ELR (cell line): ENCODE measurements around the gene SREBF1.

ENCODE experiments used
- DNase-seq: peaks from one replicate; pipeline ENCODE4 v3.0.0-alpha.2; 2015; ENCODE audit warnings: low read depth

The SREBF1 gene

DNA sequence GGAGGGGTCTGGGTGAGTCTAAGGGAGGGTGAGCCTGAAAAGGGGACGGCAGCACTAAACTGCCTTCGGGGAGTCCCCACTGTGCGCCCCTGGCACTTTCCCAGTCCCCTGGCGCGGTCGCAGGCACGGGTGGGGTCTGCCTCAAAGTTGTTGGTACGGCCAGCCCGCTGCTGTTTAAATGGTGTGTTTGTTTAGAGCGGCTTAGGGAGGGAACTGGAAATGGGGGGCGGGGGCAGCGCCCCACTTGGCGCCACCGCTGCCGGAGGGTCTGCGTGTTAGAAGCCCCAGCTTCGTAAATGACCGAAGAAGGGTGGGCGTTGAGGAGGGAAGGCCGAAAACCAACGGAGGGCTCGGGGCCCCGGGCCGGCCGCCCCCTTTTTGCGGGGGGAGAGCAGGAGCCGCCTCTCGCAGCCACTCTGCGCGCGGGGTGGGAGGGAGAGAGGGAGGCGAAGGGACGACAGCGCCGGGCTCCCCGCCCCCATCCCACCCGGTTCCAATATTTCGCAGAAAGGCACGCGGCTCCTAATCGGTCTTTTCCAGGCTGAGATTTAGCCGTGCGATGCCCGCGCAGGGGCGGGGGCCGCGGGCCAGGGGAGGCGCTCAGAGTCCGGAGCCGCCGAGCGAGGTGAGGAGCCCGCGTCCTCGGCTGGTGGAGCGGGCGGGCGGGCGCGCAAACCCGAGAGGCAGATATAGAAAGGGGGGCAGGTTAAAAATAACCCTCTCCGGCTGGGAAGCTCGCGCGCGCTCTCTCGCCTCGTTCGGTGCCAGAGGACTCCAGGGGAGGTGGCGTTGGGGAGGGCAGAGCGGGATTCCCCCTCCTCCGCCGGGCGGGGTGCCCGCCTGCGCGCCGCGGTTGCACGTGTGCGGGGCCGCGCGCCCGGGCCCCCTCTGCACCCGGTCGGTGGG, 54.9 kb downstream of the SREBF1 start:
- DNase-seq, result peak; percentile 64

DNA sequence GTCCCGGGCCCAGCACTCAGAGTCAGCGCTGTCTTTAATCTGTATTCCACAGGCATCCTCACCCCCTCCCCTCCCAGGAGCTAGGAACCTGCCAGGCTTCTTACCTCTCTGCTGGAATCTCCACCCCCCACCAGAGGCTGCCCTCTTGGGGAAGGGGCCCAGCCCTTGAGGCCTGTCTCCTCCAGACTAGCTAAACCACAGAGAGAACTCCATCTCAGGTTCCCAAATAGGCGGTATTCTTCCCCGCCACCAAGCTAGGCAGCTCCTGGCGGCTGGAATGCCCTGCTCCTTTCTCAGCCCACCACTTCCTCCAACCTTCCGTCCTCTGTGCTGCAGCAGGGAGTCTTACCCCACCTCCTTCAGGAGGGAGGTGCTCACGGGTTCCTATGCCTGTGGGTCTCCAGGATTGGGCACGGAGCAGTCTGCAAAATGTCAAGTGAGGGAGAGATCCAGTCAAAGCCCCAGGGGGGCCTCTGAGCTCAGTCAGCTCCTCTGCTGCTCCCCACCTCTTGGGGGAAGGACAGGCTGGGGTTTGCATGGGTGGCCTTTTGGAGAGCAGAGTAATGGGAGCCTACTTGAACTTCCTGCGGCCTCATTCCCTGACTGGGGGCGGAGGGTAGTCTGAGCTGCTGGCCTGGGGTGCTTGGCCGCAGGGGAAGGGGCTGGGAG, 55.7 kb downstream of the SREBF1 start:
- peak; percentile 67 for DNase-seq

DNA sequence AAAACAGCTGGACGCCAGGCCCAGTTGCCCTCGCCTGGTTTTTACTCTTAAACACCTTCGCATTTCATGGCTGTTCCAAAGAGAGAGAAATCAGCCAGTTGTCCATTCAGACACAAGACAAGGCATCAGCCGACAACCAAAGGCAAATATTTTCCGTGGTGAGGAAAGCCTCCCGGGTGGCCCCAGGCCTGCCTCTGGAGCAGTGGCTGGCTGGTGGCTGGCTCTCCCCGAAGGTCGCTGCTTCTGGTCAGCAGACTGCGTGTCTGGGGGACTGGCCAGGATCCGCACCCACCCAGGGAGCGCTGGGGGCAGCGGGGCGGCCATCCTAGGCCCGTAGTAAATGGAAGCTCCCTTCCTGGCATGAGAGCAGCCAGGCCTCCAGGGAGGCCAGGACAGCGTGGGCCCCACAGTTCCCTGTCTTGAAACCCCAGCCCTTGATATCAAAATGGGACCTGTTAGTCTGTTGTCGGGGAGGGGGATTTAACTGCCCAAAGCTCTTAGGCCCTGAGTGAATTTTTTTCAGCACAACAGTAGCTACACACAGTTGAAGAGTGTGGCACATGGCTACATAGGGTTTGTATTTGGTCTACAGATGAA, 57.7 kb downstream of the SREBF1 start:
- DNase-seq, result no peak

DNA sequence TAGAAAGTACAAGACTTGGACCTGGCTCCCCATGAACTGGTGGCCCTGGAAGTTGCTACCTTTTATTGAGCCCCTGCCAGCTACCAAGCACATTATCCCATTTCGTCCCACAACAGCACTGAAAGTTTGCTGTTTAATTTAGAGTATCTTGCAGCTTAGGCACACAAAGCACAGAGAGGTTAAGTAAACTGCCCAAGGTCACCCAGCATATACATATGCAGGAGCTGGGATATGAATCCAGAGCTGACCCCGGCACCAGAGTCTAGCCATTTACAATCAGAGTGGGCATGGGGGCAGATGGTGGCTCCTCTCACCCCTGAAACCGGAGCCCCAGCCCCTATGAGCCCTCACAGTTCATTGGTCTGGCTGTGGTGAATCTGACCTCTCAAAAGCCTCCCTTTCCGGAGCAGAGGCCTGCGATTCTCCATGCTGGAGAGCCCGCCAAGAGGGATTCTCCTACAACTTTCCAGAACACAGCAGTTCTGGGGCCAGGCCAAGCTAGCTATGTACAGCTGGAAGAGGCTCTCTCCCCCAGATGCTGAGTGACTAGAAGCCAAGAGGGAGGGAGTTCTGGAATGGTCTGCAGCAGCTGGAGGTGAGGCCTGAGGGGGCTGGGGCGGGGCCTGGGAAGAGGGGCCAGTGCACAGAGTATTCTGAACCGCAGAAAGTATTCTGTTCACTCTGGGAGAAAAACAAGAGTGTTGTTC, 58.3 kb downstream of the SREBF1 start:
- DNase-seq, result no peak

- no peak for DNase-seq
These were observed 59.9 kb downstream of the SREBF1 start for GRCh38 chr17:17776889-17777288.

DNA sequence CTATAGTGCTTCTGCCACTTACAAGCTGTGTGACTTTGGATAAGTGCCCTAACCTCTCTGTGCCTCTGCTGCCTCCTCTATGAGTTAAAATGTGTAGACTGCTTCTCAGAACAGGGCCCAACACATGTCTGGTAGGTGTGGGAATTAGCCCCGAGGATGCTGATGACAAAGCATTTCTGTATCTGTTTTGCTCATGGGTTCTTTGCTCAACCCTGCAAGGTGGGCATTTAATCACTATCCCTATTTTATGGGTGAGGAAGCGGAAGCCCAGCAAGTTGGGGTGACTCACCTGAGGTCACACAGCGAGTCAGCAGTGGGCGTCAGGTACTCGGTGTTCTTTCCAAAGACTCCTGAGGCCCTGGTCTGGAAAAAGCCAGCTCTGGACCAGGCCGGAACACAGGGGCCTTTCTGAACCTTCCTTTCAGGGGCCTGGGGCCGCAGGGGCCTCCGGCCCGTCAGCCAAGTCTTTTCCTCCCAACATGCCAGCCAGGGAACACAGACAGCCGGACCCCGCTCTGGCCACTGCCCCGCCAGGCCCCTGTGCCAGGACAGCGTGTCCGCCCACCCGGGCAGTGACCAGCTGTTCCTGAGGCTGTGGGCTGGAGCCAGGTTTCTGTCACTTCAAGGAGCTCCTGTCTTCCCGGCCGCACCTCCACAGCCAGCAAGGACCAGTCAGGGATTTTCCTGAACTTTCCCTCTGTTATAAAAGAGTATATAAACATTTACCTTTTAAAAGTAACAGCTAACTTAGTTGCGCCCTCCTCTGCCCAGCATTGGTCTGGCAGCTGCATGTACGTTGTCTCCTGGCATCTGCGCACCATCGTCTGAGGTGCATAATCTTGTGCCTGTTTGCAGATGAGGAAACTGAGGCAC, 62.5 kb downstream of the SREBF1 start:
- DNase-seq, result peak; percentile 64

- DNase-seq, result no peak
These were observed 64.6 kb downstream of the SREBF1 start for GRCh38 chr17:17772231-17772630.

- no peak for DNase-seq
These were observed 65.1 kb downstream of the SREBF1 start for GRCh38 chr17:17771498-17772201.

DNA sequence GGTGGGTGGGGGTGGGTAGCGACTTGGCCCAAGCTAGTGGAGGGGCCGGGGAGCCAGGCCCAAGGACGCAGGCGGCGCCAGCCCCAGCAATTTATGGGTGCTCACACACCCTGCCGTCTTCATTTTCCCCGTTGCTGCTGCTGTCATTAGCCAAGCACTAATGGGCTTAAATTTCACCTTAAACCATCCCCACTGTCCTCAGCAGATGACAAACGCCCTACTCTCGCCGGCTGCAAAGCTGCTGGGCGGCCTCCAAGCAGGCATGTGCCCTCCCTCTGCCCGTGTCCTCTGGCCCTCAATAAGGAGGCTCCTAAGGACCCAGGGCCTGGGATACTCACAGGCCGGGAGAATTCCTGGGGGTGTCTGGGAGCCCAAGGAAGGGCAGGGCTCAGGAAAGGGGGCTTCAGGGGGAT, 66.1 kb downstream of the SREBF1 start:
- no peak for DNase-seq

- no peak for DNase-seq
These were observed 66.7 kb downstream of the SREBF1 start for GRCh38 chr17:17769869-17770631.

- no peak for DNase-seq
These were observed 68.2 kb downstream of the SREBF1 start for GRCh38 chr17:17768424-17769088.

DNA sequence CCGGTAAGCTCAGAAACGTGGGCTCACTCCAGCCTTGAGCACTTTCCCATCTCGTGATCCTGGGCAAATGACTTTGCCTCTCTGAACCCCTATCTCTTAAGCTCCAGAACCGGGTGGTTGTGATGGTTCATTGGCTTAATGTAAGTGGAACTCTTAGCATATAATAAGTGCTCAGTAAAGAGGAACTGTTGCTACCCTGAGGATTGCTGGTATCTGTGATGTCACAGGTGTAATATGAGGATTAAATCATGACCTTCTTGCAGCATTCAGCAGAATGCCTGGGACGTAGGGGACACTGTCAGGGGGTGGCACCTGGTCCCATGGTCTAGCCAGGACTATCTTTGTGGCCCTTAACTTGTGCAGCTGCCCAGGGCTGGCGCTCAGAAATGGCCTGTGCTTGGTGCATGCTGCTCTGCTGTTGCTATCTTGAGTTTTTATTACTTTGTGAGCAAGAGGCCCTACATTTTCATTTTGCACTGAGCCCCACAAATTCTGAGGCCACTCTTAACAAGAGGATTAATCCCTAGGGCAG, 68.8 kb downstream of the SREBF1 start:
- no peak for DNase-seq

DNA sequence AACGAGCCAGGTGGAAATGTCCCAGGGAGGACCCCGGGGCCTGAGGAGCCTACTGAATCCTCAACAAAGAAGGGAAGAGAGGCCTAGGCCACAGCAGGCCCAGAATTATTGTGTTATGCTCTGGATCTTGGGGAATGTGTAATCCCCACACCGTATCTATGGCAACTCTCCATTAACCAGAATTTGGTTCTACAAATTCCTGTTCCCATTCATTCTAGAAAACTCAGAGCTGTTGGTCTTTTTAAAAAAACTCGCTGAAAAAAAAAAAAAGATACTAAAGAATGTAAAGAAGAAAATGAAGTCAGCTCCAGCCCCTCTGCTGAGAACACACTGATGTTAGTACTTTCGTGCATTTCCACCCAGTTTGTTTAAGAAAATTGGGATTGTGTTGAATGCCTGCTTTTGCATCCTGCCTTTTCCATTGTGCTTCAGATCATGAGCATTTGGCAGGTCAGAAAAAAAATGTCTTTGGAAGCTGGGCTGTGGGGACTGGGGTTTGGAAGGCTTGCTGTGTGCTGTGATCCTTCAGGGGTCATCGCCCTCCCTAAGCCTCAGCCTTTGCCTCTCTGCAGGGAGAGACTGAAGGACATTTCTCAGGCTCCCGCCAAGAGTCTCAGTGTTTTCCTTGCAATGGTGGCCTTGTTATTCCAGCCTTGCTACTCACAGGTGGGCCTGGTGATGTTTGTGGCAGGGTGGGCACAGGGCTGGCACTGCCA, 69.5 kb downstream of the SREBF1 start:
- DNase-seq, result no peak

GRCh38 chr17:17766744-17767120, 70.1 kb downstream of the SREBF1 start:
- no peak for DNase-seq

DNA sequence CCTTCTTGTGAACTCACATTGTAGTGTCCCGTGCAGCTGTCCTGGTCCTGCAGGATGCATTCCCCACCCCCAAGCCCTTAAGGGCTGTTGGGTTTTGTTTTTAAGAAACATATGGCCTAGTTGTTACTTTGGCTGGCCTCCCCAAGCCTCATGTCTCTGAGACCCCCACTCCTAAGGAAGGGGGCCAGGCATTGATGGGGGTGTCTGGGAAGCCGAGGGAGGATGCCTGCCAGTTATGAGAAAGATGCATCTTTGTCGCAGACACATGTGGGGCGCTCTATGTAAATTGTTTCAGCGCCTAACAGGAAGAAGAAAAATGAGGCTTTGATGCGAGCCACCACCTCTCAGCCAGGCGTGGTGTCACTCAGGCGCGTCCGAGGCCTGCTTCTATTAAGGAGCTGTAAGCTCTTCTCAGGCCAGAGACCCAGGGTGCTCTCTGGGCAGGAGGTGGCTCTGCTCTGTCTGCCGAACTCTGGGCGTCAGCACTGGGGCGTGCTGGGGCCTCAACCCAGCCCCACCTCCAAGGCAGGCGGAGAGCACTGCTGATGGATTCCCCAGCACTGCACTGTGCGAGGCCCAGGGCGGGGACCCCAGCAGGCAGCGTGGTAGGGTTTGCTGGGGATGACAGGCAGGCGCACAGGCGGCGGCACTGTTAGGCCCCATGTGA, 70.6 kb downstream of the SREBF1 start:
- DNase-seq, result no peak

GRCh38 chr17:17765359-17766076, 71.3 kb downstream of the SREBF1 start:
- peak; percentile 36 for DNase-seq

- DNase-seq, result no peak
These were observed 73.1 kb downstream of the SREBF1 start for GRCh38 chr17:17763734-17764133.
